Left ventricle myocardium inferior (tissue), 1 donor: ENCODE results near the gene ECM1. TPM values are rescaled to one million over a fixed set of nuclear protein-coding genes. Genes with fewer than 3 reads are reported as not detected.

ENCODE experiments used
- DNase-seq: peaks from one replicate; pipeline ENCODE4 v3.0.0-alpha.2; 2020
- H3K27ac ChIP-seq: fragments of 200-600 bp; replicated peaks from 2 replicates; pipeline ENCODE4 v1.8.0; 2021
- H3K27me3 ChIP-seq: fragments of 200-600 bp; 2 replicates; pipeline ENCODE4 v1.8.0; 2021; ENCODE audit warnings: low read depth
- H3K36me3 ChIP-seq: fragments of 200-600 bp; 2 replicates; pipeline ENCODE4 v1.8.0; 2021
- H3K4me1 ChIP-seq: fragments of 200-600 bp; 2 replicates; pipeline ENCODE4 v1.8.0; 2021
- H3K4me3 ChIP-seq: fragments of 200-600 bp; 2 replicates; pipeline ENCODE4 v1.8.0; 2021; ENCODE audit warnings: mild to moderate bottlenecking, moderate library complexity
- H3K9me3 ChIP-seq: fragments of 200-600 bp; replicated peaks from 2 replicates; pipeline ENCODE4 v1.8.0; 2021
- CTCF ChIP-seq: fragments of 200-600 bp; IDR thresholded peaks from 2 replicates; pipeline ENCODE4 v1.8.0; 2021; ENCODE audit warnings: antibody characterized with exemption, mild to moderate bottlenecking, borderline replicate concordance
- intact Hi-C: fragments of 100-400 bp; cut with micrococcal nuclease; formaldehyde crosslinking; loops from one replicate; pipeline ENCODE4 v1.11.0; 2022
- total RNA-seq: library from RNA; stranded (reverse); fragmentation: NEBNext Ultra II Directional; extraction: Animal tissue kit (Norgen Biotek cat#: 25700); gene quantifications from one replicate; pipeline ENCODE4 v1.2.1, GENCODE V29; 2021
- donor health status: DM: no; HTN: yes; CAD: no; lungs with severe emphysema.

The ECM1 gene
- total RNA-seq, 1 donor from 2014 or later = 20.1 TPM

GRCh38 chr1:150528196-150528595 is 20.3 kb downstream of the ECM1 start:
- H3K4me3 ChIP-seq = no peak overlapping the region
- H3K27me3 ChIP-seq = no peaks in the 10 kb centered on the region
- DNase-seq = no peak
- H3K27ac ChIP-seq = peak overlapping the region; percentile 44
- peaks cover 23% of the 10 kb centered on the region for H3K4me1 ChIP-seq
- no peaks in the 10 kb centered on the region for H3K36me3 ChIP-seq
- no peaks in the 10 kb centered on the region for H3K9me3 ChIP-seq
- no peak for TF ChIP-seq CTCF
- intact Hi-C loops = loop anchor here (10.0 kb wide), 1 partner anchor 53 kb away; no protein-coding TSS in a partner anchor

GRCh38 chr1:150529017-150529416 is 21.1 kb downstream of the ECM1 start:
- Histone ChIP-seq H3K4me3 (no peak overlapping the region), H3K4me1 (peaks cover 30% of the 10 kb centered on the region), H3K36me3 (no peaks in the 10 kb centered on the region), H3K27ac (peak overlapping the region; percentile 44), H3K27me3 (no peaks in the 10 kb centered on the region), H3K9me3 (no peaks in the 10 kb centered on the region)
- intact Hi-C loops = loop anchor here (10.0 kb wide), 1 partner anchor 54 kb away; no protein-coding TSS in a partner anchor
- TF ChIP-seq CTCF = no peak
- no peak for DNase-seq

GRCh38 chr1:150530491-150531159 is 22.7 kb downstream of the ECM1 start:
- Histone ChIP-seq H3K27me3 (no peaks in the 10 kb centered on the region), H3K4me1 (peaks cover 43% of the 10 kb centered on the region), H3K36me3 (no peaks in the 10 kb centered on the region), H3K27ac (no peak overlapping the region), H3K4me3 (no peak overlapping the region), H3K9me3 (no peaks in the 10 kb centered on the region)
- intact Hi-C loops = no loop called here
- TF ChIP-seq CTCF = no peak
- DNase-seq = no peak

- H3K4me1 ChIP-seq = peaks cover 50% of the 10 kb centered on the region
- intact Hi-C loops = no loop called here
- no peak overlapping the region for H3K4me3 ChIP-seq
- H3K36me3 ChIP-seq = no peaks in the 10 kb centered on the region
- no peak for DNase-seq
- peak overlapping the region; percentile 83 for H3K27ac ChIP-seq
- no peak for TF ChIP-seq CTCF
- H3K9me3 ChIP-seq = no peaks in the 10 kb centered on the region
- H3K27me3 ChIP-seq = no peaks in the 10 kb centered on the region
Measured at GRCh38 chr1:150532860-150533259, 25.0 kb downstream of the ECM1 start.

- no peak for DNase-seq
- Histone ChIP-seq H3K9me3 (no peaks in the 10 kb centered on the region), H3K4me3 (no peak overlapping the region), H3K27me3 (no peaks in the 10 kb centered on the region), H3K27ac (peak overlapping the region; percentile 83), H3K4me1 (peaks cover 43% of the 10 kb centered on the region), H3K36me3 (no peaks in the 10 kb centered on the region)
- no peak for TF ChIP-seq CTCF
- intact Hi-C loops = no loop called here
Measured at GRCh38 chr1:150534002-150534401, 26.1 kb downstream of the ECM1 start.
